ENCODE results near the gene BBS2. TPM values are rescaled to one million over a fixed set of nuclear protein-coding genes. Genes with fewer than 3 reads are reported as not detected.

BBS2 gene
- total RNA-seq, 1 experiment from 2014 or later: 23.9 TPM

DNA sequence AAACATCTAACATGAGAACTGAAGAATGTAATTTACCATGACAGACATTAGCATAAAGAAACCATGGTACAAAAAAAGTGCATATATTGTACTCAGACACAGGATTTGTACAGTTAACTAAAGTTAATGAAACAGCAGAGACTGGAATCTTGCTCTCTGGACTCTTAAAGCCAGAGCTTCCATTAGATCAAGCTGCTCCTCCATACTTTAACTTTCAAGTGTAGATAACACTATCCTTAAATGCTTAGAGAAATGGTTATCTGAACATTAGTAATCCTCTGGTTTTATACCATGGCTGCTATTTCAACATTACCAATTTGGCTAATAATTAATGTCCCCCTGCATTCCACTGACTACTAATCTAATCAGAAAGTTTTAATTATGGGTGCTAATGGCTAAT is 71.8 kb downstream of the BBS2 start:
- H3K27me3 Mint-ChIP-seq (ENCODE audit: insufficient read depth, unreplicated experiment): no peaks in the 10 kb centered on the region
- intact Hi-C loops (cut with micrococcal nuclease): no loop called here
- no peak overlapping the region for H3K27ac Mint-ChIP-seq (ENCODE audit: low read depth, unreplicated experiment)
- H3K4me3 Mint-ChIP-seq (ENCODE audit: unreplicated experiment): no peak overlapping the region
- no peak for DNase-seq (ENCODE audit: unreplicated experiment)
- no peaks in the 10 kb centered on the region for H3K9me3 Mint-ChIP-seq (ENCODE audit: unreplicated experiment)
- ChIA-PET POLR2A (interaction anchor here (0.6 to 2.1 kb wide), 4 partner anchors 21 to 239 kb away, joined by 3 to 9 read pairs (median 6); partner anchors contain the start of gene MT1X), CTCF (no interaction called here)
- peaks cover 20% of the 10 kb centered on the region for H3K4me1 Mint-ChIP-seq (ENCODE audit: insufficient read depth, unreplicated experiment)
- TF ChIP-seq, protein P1, sequence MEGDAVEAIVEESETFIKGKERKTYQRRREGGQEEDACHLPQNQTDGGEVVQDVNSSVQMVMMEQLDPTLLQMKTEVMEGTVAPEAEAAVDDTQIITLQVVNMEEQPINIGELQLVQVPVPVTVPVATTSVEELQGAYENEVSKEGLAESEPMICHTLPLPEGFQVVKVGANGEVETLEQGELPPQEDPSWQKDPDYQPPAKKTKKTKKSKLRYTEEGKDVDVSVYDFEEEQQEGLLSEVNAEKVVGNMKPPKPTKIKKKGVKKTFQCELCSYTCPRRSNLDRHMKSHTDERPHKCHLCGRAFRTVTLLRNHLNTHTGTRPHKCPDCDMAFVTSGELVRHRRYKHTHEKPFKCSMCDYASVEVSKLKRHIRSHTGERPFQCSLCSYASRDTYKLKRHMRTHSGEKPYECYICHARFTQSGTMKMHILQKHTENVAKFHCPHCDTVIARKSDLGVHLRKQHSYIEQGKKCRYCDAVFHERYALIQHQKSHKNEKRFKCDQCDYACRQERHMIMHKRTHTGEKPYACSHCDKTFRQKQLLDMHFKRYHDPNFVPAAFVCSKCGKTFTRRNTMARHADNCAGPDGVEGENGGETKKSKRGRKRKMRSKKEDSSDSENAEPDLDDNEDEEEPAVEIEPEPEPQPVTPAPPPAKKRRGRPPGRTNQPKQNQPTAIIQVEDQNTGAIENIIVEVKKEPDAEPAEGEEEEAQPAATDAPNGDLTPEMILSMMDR (IDR thresholded peaks at IDR 0.05; ENCODE audit: unreplicated experiment): no peak
- no TSS peak for BruUV-seq (replicated peaks)
- H3K36me3 Mint-ChIP-seq (ENCODE audit: insufficient read depth, unreplicated experiment): peaks cover 45% of the 10 kb centered on the region

DNA sequence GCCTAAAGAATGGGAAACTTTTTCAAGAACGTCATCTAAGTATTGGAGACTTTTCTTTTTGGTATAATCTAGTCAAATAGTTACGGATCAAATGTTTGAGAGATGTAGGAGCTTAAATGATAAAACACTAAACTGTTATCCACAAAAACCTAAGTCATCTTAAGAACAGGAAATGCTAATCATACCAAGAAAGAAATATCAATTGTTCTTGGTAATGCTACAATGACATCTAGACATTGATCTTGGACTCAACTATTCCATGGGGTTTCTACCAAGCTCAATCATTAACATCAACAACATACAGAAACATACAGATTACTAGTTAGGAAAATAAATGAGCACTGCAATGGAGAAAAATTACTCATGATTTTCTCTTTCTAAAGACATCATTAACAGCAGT is 72.5 kb downstream of the BBS2 start:
- no peak for DNase-seq (ENCODE audit: unreplicated experiment)
- BruUV-seq (replicated peaks): no TSS peak
- no peaks in the 10 kb centered on the region for H3K27me3 Mint-ChIP-seq (ENCODE audit: insufficient read depth, unreplicated experiment)
- no peaks in the 10 kb centered on the region for H3K9me3 Mint-ChIP-seq (ENCODE audit: unreplicated experiment)
- no peak overlapping the region for H3K27ac Mint-ChIP-seq (ENCODE audit: low read depth, unreplicated experiment)
- intact Hi-C loops (cut with micrococcal nuclease): no loop called here
- H3K4me1 Mint-ChIP-seq (ENCODE audit: insufficient read depth, unreplicated experiment): peaks cover 20% of the 10 kb centered on the region
- TF ChIP-seq, protein P1 (IDR thresholded peaks at IDR 0.05; ENCODE audit: unreplicated experiment): no peak
- POLR2A ChIA-PET: interaction anchor here (0.6 to 1.5 kb wide), 3 partner anchors 20 to 240 kb away, joined by 3 to 9 read pairs (median 3); partner anchors contain the start of gene MT1X
- H3K36me3 Mint-ChIP-seq (ENCODE audit: insufficient read depth, unreplicated experiment): peaks cover 52% of the 10 kb centered on the region
- no peak overlapping the region for H3K4me3 Mint-ChIP-seq (ENCODE audit: unreplicated experiment)
- CTCF ChIA-PET: interaction anchor here (0.6 to 1.0 kb wide), 2 partner anchors 10 to 202 kb away, joined by 3 to 4 read pairs; no protein-coding TSS in a partner anchor

DNA sequence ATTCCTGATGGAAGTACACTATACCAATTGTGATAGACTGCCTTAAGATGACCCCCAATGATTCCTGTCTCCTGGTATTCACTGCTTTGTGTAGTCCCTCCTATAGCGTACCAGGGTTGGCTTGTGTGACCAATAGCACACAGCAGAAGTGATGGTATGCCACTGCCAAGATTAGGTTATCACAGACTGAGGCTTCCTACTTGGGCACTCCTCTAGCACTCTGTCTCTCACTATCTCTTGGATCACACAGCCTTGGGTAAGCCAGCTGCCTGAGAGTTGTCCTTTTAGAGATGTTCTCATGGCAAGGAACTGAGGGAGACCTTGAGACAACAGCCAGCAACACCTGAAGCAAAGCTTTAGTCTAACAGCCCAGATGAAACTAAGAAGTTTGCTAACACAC is 81.8 kb downstream of the BBS2 start:
- no TSS peak for BruUV-seq (replicated peaks)
- Mint-ChIP-seq H3K4me1 (ENCODE audit: insufficient read depth, unreplicated experiment) (no peaks in the 10 kb centered on the region), H3K27me3 (ENCODE audit: insufficient read depth, unreplicated experiment) (no peaks in the 10 kb centered on the region), H3K27ac (ENCODE audit: low read depth, unreplicated experiment) (no peak overlapping the region), H3K4me3 (ENCODE audit: unreplicated experiment) (no peak overlapping the region), H3K9me3 (ENCODE audit: unreplicated experiment) (no peaks in the 10 kb centered on the region), H3K36me3 (ENCODE audit: insufficient read depth, unreplicated experiment) (peaks cover 89% of the 10 kb centered on the region)
- DNase-seq (ENCODE audit: unreplicated experiment): no peak
- intact Hi-C loops (cut with micrococcal nuclease): no loop called here
- ChIA-PET CTCF (interaction anchor here (1.2 kb wide), 1 partner anchor 58 kb away, joined by 4 read pairs; no protein-coding TSS in a partner anchor), POLR2A (interaction anchor here (4.4 to 6.5 kb wide), 2 partner anchors 10 to 13 kb away, joined by 18 to 29 read pairs; partner anchors contain the start of genes NUDT21 and OGFOD1)
- TF ChIP-seq, protein P1 (IDR thresholded peaks at IDR 0.05; ENCODE audit: unreplicated experiment): no peak

DNA sequence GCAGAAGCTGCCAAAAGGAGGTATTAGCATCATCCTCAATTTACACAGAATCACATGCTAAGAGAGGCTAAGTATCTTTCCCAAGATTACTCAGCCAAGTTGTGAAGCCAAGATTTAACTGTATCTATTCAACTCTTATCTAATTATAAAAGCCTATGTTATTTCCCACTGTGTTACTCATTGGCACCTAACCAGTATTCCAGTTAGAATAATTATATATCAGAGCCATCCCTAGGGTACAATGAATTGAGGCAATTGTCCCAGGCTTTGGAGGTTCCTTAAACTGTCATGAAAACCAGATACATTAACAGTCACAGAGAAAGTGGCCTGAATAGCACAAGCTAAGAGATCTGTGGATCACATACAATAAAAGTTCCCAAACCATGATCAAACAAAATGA is 83.6 kb downstream of the BBS2 start:
- H3K27ac Mint-ChIP-seq (ENCODE audit: low read depth, unreplicated experiment): no peak overlapping the region
- peaks cover 93% of the 10 kb centered on the region for H3K36me3 Mint-ChIP-seq (ENCODE audit: insufficient read depth, unreplicated experiment)
- H3K27me3 Mint-ChIP-seq (ENCODE audit: insufficient read depth, unreplicated experiment): no peaks in the 10 kb centered on the region
- H3K9me3 Mint-ChIP-seq (ENCODE audit: unreplicated experiment): no peaks in the 10 kb centered on the region
- intact Hi-C loops (cut with micrococcal nuclease): no loop called here
- no peak overlapping the region for H3K4me3 Mint-ChIP-seq (ENCODE audit: unreplicated experiment)
- no peak for DNase-seq (ENCODE audit: unreplicated experiment)
- TF ChIP-seq, protein P1 (IDR thresholded peaks at IDR 0.05; ENCODE audit: unreplicated experiment): no peak
- ChIA-PET POLR2A (interaction anchor here (0.7 to 6.5 kb wide), 2 partner anchors 15 to 28 kb away, joined by 3 to 29 read pairs; partner anchors contain the start of genes NUDT21 and OGFOD1), CTCF (interaction anchor here (0.6 to 0.7 kb wide), 3 partner anchors 36 to 254 kb away, joined by 3 to 5 read pairs (median 4); no protein-coding TSS in a partner anchor)
- no TSS peak for BruUV-seq (replicated peaks)
- no peaks in the 10 kb centered on the region for H3K4me1 Mint-ChIP-seq (ENCODE audit: insufficient read depth, unreplicated experiment)

Other genes with a start within 250 kb of the BBS2 start
- gene AMFR, start 94.5 kb downstream of the BBS2 start, total RNA-seq (2022): 97.2 and 109 TPM in 2 replicates
- gene NUDT21, start 68.7 kb downstream of the BBS2 start, total RNA-seq (2022): 81.7 and 83.4 TPM in 2 replicates
- gene OGFOD1, start 68.5 kb downstream of the BBS2 start, total RNA-seq (2022): 68.5 and 72.5 TPM in 2 replicates
- not detected in 2 replicates for gene MT4, start 45.0 kb upstream of the BBS2 start, total RNA-seq (2022)
- gene MT3, start 69.5 kb upstream of the BBS2 start, total RNA-seq (2022): not detected in 2 replicates
- 2,490 and 3,582 TPM in 2 replicates for gene MT2A, start 88.6 kb upstream of the BBS2 start, total RNA-seq (2022)
- gene MT1E, start 105.8 kb upstream of the BBS2 start, total RNA-seq (2022): 518 and 934 TPM in 2 replicates
- gene MT1M, start 112.6 kb upstream of the BBS2 start, total RNA-seq (2022): not detected in 2 replicates
- not detected in 2 replicates for gene MT1A, start 118.6 kb upstream of the BBS2 start, total RNA-seq (2022)
- not detected in 2 replicates for gene MT1B, start 131.9 kb upstream of the BBS2 start, total RNA-seq (2022)
- 1.7 and 2.4 TPM in 2 replicates for gene MT1F, start 137.9 kb upstream of the BBS2 start, total RNA-seq (2022)
- not detected in 2 replicates for gene MT1G, start 148.0 kb upstream of the BBS2 start, total RNA-seq (2022)
- gene MT1H, start 149.8 kb upstream of the BBS2 start, total RNA-seq (2022): not detected in 2 replicates
- gene MT1X, start 162.4 kb upstream of the BBS2 start, total RNA-seq (2022): 79.3 and 108 TPM in 2 replicates
- gene NUP93, start 210.1 kb upstream of the BBS2 start, total RNA-seq (2022): 53.9 and 60.2 TPM in 2 replicates

Data from MCF 10A (cell line).